ENCODE measurements around the gene BAG5. TPM values are rescaled to one million over a fixed set of nuclear protein-coding genes. Genes with fewer than 3 reads are reported as not detected.

BAG5 gene
- total RNA-seq, 1 donor from 2014 or later: 23.5 TPM

GRCh38 chr14:103545915-103546651, 16.4 kb downstream of the BAG5 start:
- Mint-ChIP-seq H3K27me3 (no peaks in the 10 kb centered on the region), H3K9me3 (ENCODE audit: low read depth) (no peaks in the 10 kb centered on the region), H3K4me1 (ENCODE audit: low read depth) (peaks cover 5% of the 10 kb centered on the region), H3K36me3 (ENCODE audit: insufficient read depth) (no peaks in the 10 kb centered on the region), H3K4me3 (ENCODE audit: low read depth) (no peak overlapping the region), H3K27ac (no peak overlapping the region)
- DNase-seq (ENCODE audit: low spot score, unreplicated experiment): no peak
- no peak for TF ChIP-seq CTCF (IDR thresholded peaks at IDR 0.05; ENCODE audit: unreplicated experiment)

- no peaks in the 10 kb centered on the region for H3K9me3 Mint-ChIP-seq (ENCODE audit: low read depth)
- no peaks in the 10 kb centered on the region for H3K36me3 Mint-ChIP-seq (ENCODE audit: insufficient read depth)
- H3K4me3 Mint-ChIP-seq (ENCODE audit: low read depth): no peak overlapping the region
- no peak overlapping the region for H3K27ac Mint-ChIP-seq
- peaks cover 5% of the 10 kb centered on the region for H3K4me1 Mint-ChIP-seq (ENCODE audit: low read depth)
- no peaks in the 10 kb centered on the region for H3K27me3 Mint-ChIP-seq
- no peak for TF ChIP-seq CTCF (IDR thresholded peaks at IDR 0.05; ENCODE audit: unreplicated experiment)
- DNase-seq (ENCODE audit: low spot score, unreplicated experiment): no peak
Observed at GRCh38 chr14:103545219-103545914, 17.1 kb downstream of the BAG5 start.

- H3K4me1 Mint-ChIP-seq (ENCODE audit: low read depth): no peaks in the 10 kb centered on the region
- no peaks in the 10 kb centered on the region for H3K36me3 Mint-ChIP-seq (ENCODE audit: insufficient read depth)
- H3K27me3 Mint-ChIP-seq: no peaks in the 10 kb centered on the region
- no peak for TF ChIP-seq CTCF (IDR thresholded peaks at IDR 0.05; ENCODE audit: unreplicated experiment)
- no peaks in the 10 kb centered on the region for H3K9me3 Mint-ChIP-seq (ENCODE audit: low read depth)
- H3K4me3 Mint-ChIP-seq (ENCODE audit: low read depth): no peak overlapping the region
- DNase-seq (ENCODE audit: low spot score, unreplicated experiment): no peak
- H3K27ac Mint-ChIP-seq: peak overlapping the region; percentile 78
Observed at GRCh38 chr14:103544388-103545218, 17.9 kb downstream of the BAG5 start.

GRCh38 chr14:103543721-103544387, 18.6 kb downstream of the BAG5 start:
- Mint-ChIP-seq H3K27me3 (no peaks in the 10 kb centered on the region), H3K4me1 (ENCODE audit: low read depth) (no peaks in the 10 kb centered on the region), H3K9me3 (ENCODE audit: low read depth) (no peaks in the 10 kb centered on the region), H3K27ac (no peak overlapping the region), H3K4me3 (ENCODE audit: low read depth) (no peak overlapping the region), H3K36me3 (ENCODE audit: insufficient read depth) (no peaks in the 10 kb centered on the region)
- DNase-seq (ENCODE audit: low spot score, unreplicated experiment): no peak
- no peak for TF ChIP-seq CTCF (IDR thresholded peaks at IDR 0.05; ENCODE audit: unreplicated experiment)

- Mint-ChIP-seq H3K27ac (peak overlapping the region; percentile 84), H3K36me3 (ENCODE audit: insufficient read depth) (no peaks in the 10 kb centered on the region), H3K4me3 (ENCODE audit: low read depth) (no peak overlapping the region), H3K27me3 (no peaks in the 10 kb centered on the region), H3K4me1 (ENCODE audit: low read depth) (no peaks in the 10 kb centered on the region), H3K9me3 (ENCODE audit: low read depth) (no peaks in the 10 kb centered on the region)
- no peak for TF ChIP-seq CTCF (IDR thresholded peaks at IDR 0.05; ENCODE audit: unreplicated experiment)
- DNase-seq (ENCODE audit: low spot score, unreplicated experiment): no peak
Observed at GRCh38 chr14:103543140-103543539, 19.3 kb downstream of the BAG5 start.

Data from progenitor cell of endocrine pancreas (in vitro differentiated cells).